Ureter (tissue), 1 donor: Measurements from ENCODE around the gene INO80C. TPM values are rescaled to one million over a fixed set of nuclear protein-coding genes. Genes with fewer than 3 reads are reported as not detected.
"Not testable (repeated sequence)": the region's sequence is repeated elsewhere in the genome, so short reads cannot be mapped to it uniquely, and the experiment has no call there.

Experiments used
- DNase-seq: peaks from one replicate; pipeline ENCODE4 v3.0.0-alpha.2; 2020; ENCODE audit warnings: low spot score
- total RNA-seq: library from RNA; stranded (reverse); gene quantifications from one replicate; pipeline ENCODE4 v1.2.4, GENCODE V29; 2023
- donor health status: DM: yes; HTN: yes; CAD: no.

The INO80C gene
- total RNA-seq, 1 donor from 2014 or later = 41.7 TPM

DNA sequence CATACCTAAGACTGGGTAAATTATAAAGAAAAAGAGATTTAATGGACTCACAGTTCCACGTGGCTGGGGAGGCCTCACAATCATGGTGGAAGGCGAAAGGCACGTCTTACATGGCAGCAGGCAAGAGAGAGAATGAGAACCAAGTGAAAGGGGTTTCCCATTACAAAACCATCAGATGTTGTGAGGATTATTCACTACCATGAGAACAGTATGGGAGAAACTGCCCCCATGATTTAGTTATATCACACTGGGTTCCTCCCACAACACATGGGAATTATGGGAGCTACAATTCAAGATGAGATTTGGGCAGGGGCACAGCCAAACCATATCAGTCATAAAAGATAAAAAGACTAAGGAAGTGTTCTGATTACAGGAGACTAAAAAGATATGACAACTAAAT is 8.5 kb downstream of the INO80C start:
- DNase-seq = not testable (repeated sequence)

- not testable (repeated sequence) for DNase-seq
Observed at GRCh38 chr18:35488396-35488795, 9.4 kb downstream of the INO80C start.

DNA sequence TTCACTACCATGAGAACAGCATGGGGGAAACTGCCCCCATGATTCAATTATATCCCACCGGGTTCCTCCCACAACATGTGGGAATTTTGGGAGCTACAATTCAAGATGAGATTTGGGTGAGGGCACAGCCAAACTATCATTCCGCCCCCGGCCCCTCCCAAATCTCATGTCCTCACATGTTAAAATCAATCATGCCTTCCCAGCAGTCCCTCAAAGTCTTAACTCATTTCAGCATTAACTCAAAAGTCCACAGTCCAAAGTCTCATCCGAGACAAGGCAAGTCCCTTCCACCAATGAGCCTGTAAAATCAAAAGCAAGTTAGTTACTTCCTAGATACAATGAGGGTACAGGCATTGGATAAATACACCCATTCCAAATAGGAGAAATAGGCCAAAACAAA is 10.2 kb downstream of the INO80C start:
- not testable (repeated sequence) for DNase-seq

DNA sequence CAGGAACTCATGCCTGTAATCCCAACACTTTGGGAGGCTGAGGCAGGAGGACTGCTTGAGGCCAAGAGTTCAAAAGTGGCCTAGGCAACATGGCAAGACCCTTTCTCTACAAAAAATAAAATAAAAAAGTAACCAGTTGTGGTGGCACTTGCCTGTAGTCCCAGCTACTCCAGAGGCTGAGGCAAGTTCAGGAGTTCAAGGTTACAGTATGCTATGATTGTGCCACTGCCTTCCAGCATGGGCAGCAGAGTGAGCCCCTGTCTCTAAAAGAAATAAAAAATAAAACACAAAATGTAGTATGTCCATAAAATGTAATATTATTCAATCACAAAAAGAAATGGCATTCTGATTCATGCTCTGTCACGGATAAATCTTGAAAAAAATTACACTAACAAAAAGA is 11.9 kb downstream of the INO80C start:
- DNase-seq = no peak

- DNase-seq = no peak
Observed at GRCh38 chr18:35484034-35484433, 13.7 kb downstream of the INO80C start.

- no peak for DNase-seq
Observed at GRCh38 chr18:35481960-35482366, 15.8 kb downstream of the INO80C start.

- DNase-seq = no peak
Observed at GRCh38 chr18:35479911-35480586, 17.7 kb downstream of the INO80C start.

DNA sequence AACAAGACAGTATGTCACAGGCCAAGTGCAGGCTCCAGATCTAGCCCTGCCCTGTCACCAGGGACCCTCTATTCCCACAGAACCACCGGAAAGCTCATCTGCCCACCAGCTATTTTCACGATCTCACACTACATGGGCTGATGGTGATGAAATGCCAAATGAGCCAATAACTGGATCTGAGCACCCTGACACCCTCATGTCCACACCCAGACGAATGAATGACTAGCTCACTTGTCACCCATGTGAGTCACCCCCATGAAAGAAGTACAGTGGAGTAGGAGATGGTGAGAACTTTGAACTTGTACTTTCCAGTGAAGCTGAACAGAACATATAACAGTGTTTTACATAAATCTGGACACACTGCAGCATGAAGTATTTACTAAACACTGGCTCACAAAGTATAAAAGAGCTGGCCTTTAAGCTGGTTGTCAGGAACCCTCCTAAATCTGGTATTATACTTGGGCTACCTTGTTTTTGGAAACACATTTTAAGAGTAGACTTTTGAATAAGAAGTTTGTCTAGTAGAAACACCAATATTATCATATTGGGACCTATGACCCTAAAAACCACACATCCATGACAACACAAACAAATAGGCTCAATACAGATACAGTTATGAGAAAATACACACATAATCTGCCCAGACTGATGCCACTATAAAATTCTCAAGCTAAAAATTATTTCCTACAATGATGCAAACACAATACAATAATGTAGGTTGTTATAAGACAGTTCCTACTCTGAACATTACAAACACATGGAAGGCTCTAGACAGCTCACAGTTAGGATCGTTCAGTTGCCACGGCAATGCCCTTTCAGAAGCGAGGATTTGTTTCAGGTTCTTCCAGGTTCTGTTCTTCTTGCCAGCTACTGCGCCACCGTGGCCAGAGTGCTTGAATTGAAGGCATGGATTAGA is 19.0 kb downstream of the INO80C start:
- no peak for DNase-seq

- no peak for DNase-seq
Observed at GRCh38 chr18:35477974-35478373, 19.8 kb downstream of the INO80C start.

- no peak for DNase-seq
Observed at GRCh38 chr18:35477497-35477896, 20.3 kb downstream of the INO80C start.

- DNase-seq = no peak
Observed at GRCh38 chr18:35474884-35475283, 22.9 kb downstream of the INO80C start.

DNA sequence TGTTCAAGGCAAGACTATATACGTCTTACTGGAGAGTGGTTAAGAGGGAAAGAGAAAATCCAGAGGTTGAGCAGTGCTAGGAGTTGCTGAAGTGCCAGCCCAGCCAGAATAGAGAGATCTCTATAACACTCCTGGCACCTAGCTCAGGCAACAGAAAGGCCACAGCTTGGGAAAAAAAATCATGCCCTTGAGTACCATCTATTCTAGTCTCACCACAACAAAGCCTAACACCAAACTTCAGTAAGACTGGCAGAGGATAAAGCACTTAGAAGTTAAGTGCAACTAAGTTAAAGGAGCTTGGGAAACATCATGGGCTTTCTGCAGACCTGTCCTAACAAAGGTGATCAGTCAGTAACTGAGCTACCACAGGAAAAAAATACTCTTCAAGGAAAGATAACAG is 24.2 kb downstream of the INO80C start:
- DNase-seq = no peak

- no peak for DNase-seq
Observed at GRCh38 chr18:35470435-35470834, 27.3 kb downstream of the INO80C start.

DNA sequence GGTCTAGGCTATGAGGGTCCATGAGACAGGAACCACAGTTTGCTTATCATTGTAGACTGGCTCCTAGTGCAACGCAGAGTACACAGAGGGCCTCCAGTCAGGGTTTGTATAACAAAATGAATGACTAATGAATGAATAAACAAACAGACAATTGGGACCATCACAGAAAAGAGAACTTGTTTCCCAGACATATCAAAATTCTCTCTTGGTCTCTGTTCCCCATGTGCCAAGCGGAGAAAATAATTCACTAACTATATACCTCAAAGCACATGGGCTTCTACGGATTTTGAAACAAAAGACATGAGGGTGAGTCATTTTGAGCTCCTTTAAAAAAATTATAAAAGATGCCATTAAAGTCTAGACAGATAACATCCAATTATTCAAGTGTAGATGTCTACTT is 28.0 kb downstream of the INO80C start:
- DNase-seq = no peak

DNA sequence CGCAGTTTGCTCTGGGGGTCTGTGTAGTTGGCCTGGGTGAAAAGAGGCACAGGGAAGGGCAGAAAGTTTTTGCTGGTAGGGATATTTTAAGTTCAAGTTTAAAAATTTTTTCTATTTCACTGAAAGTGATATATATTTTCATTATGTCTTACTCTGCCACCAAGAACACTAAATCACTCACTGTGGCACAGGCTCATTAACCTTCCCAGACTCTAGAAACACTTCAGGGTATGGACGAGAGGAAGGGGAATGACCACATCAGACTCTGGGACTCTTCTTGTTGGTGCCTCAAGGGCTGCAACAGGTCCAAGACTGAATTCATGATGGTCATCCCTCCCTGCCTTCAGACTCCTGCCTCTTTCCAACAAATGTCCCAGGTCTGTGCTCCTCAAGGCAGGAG is 29.0 kb downstream of the INO80C start:
- no peak for DNase-seq

DNA sequence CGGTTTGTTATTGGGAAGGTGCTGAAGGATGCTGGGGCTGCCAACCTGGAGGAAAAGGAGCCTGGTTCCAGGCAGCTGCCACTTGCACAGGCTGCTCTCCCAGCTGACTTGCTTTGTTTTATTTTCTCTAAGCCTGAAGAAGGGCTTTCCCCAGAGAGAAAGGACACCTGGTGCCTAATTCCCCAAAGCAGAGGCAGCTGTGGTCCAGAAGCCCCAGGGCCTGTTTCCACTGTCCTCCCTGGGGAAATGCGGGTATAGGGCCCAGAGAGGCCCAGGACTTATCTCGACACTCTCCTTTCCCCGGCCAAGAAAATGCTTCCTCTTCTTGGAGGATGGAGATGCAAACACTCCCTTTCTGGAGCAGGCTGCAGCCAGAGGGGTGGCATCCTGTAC is 30.1 kb downstream of the INO80C start:
- DNase-seq = no peak

DNA sequence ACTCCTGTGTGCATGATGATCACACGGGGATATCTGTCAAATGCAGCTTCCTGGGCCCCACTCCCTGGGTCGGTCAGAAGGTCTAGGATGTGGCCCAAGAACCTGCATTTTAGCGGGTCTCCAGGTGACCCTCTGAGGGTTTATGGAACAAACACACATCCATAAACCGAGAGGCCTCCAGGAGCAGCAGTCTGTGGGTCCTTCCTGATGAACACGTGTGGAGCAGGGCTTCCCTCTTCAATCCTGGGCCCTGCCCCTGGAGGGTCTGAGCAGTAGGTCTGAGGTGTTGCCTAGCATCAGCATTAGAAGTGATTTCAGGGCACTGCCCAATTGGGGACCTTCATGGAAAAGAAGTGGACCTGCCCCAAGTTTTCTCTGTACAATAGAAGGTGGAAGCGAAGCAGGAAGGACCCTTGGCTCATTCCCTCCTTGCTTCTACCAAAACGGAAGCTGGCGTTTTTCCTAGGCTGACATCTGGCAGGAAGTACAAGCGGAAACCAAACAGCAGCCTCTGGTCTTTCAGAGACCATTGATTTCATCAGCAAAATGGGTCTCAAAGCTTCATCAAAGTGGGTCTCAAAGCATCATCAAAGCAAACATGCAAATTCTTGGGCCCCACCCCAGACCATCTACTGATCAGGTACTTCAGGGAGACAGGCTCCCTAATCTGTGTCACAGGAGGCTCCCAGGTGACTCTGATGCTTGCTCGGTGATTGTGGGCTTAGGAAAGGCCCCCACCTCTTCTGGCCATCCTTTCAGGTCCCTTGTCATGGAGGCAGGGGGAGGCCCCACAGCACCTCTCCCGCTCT is 30.7 kb downstream of the INO80C start:
- DNase-seq = no peak

GRCh38 chr18:35466334-35466733 is 31.4 kb downstream of the INO80C start:
- DNase-seq = no peak

GRCh38 chr18:35465329-35465728 is 32.4 kb downstream of the INO80C start:
- DNase-seq = no peak

DNA sequence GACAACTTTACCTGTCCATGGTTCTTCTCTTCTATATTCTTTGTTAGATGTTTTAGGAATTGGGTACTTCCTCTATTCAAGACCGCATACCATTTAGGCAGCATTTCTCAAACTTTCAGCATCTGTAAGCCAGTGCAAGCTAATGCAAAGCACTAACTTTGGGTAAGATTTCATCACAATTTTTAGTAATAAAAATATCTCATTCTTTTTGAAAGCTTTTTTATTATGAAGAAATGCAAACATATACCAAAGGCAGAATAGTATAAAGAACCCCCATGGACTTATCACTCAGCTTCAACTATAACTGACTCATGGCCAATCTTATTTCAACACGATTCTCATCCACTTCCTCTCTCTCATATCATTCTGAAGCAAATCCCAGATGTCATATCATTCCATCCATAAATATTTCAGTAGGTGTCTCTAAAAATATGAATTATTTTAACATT is 32.9 kb downstream of the INO80C start:
- no peak for DNase-seq

DNA sequence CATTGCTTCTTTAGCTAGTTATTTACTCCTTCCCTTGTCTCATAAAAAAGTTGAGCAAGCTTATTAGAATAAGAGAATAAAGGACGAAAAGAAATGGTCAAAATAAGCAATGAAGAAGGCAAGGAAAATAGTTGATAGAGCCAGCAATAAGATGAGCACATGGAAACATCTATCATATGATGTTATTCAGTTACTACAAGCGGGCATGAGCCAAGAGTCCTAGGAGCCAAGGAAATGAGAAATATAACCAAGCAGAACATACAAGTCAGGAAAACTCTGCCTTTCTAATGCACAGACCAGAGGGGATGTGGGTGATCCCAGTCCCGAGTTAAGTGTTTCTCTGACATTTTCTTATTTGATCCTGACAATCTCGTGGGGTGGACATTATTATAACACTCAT is 33.9 kb downstream of the INO80C start:
- no peak for DNase-seq

DNA sequence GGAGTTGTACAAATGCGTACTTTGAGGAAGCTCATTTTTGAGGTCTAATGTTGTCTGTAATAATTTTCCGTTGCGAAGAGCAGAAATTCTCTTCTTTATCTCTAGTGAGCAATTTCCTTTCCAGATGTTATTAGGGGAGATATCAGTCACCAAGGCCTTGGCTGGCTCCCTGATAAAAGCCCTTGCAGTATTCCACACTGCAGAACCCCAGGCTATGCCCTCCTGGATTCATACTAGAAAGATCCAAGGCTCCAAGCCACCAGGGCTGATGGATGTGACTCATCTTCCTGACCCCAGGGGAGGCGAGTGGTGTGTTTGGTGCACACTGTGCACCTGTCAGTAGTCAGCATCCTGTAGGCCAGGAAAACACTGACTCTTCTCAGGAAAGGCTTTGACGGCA is 34.7 kb downstream of the INO80C start:
- DNase-seq = no peak
